Activated CD8-positive, alpha-beta memory T cell treated with anti-CD3 and anti-CD28 coated beads for 36 hours (primary cell): ENCODE measurements around the gene ANGPTL8. TPM values are rescaled to one million over a fixed set of nuclear protein-coding genes. Genes with fewer than 3 reads are reported as not detected.

Source experiments
- CTCF ChIA-PET: fragments of 350-600 bp; sonication (Branson Sonifier 250); formaldehyde crosslinking; loops from one replicate; lab custom pipeline; 2021; ENCODE audit warnings: antibody characterized with exemption; lab: Charles Lee
- POLR2A ChIA-PET: fragments of 350-600 bp; sonication (Branson Sonifier 250); formaldehyde crosslinking; loops from one replicate; lab custom pipeline; 2021; ENCODE audit warnings: antibody characterized with exemption; lab: Charles Lee
- total RNA-seq, 2 experiments: library from RNA; stranded (reverse); gene quantifications; one replicate each; pipeline ENCODE4 v1.2.3, GENCODE V29; 2021

The ANGPTL8 gene
- total RNA-seq, 2 experiments from 2014 or later, result not detected

DNA sequence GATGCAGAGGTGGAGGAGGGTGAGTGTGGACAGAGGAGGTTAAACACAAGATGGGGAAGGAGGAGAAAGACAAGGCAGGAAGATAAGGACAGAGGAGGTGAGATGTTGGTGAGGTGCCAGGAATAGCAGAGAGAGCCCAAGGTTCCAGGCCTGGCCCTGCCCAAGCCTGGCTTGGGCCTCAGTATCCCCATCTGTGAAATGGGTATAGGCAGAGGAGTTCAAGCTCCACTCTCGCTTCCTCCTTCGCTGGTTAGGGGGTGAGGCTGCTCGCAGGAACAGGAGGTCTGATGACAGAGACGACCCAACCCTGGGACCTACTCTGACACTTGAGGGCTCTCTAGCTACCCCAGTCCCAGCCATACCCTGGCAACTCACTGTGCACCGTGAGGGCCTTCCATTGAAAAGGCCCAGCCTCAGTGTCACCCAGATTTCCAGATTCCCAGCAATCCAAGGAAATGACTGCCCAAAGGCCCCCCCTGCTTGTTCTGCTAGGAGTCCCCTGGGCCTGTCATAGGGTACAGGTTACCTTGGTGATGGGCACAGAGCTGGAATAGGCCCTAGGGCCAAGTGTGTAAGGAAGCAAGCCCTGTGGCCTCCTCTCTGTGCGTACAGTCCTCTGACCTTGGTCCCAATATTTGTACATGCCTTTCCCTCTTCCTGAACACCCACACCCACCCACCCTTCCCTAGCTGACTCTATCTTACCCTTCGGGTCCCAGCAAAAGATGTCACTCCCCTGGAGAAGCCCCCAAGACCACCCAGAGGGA, 8.6 kb upstream of the ANGPTL8 start:
- ChIA-PET CTCF (interaction anchor here (0.6 kb wide), 1 partner anchor 1245 kb away, joined by 3 read pairs; no protein-coding TSS in a partner anchor), POLR2A (no interaction called here)

DNA sequence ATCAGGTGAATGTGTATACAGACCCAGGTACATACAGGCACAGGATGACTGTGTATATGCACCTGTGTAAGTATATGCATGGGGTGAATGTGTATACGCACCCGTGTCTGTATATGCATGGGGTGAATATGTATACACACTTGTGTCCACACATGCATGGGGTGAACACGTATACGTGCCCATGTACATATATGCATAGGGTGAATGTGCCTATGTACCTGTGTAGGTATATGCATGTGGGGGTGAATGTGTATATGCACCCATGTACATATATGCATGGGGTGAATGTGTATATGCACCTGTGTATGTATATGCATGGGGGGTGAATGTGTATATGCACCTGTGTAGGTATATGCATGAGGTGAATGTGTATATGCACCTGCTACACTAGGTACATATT, 6.9 kb upstream of the ANGPTL8 start:
- ChIA-PET POLR2A (no interaction called here), CTCF (no interaction called here)

DNA sequence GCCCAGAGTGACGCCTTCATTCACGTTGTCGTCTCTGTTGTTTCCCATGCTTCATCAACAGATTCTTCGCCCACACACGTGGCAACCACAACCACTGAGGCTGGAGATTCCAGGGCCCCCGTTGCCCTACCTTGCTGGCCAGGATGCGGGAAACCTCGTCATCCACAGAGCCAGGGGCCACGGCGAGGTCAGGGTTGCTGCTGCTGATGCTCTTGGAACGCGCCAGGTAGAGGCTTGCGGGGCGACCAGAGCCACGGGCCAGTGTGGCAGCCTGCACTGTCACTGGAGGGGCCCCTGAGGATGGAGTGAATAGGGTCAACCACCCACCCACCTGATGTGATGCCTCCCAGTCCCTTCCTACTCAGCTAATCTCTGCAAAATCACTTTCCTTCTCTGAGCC, 6.3 kb upstream of the ANGPTL8 start:
- POLR2A ChIA-PET, result no interaction called here
- CTCF ChIA-PET, result no interaction called here

GRCh38 chr19:11234486-11235075, 4.8 kb upstream of the ANGPTL8 start:
- POLR2A ChIA-PET, result no interaction called here
- CTCF ChIA-PET, result interaction anchor here (0.7 to 1.5 kb wide), 2 partner anchors 108 to 148 kb away, joined by 3 to 4 read pairs; no protein-coding TSS in a partner anchor

GRCh38 chr19:11236324-11237301, 2.8 kb upstream of the ANGPTL8 start:
- ChIA-PET CTCF (interaction anchor here (1.0 kb wide), 1 partner anchor 246 kb away, joined by 3 read pairs; no protein-coding TSS in a partner anchor), POLR2A (interaction anchor here (0.7 kb wide), 1 partner anchor 47 kb away, joined by 4 read pairs; no protein-coding TSS in a partner anchor)

DNA sequence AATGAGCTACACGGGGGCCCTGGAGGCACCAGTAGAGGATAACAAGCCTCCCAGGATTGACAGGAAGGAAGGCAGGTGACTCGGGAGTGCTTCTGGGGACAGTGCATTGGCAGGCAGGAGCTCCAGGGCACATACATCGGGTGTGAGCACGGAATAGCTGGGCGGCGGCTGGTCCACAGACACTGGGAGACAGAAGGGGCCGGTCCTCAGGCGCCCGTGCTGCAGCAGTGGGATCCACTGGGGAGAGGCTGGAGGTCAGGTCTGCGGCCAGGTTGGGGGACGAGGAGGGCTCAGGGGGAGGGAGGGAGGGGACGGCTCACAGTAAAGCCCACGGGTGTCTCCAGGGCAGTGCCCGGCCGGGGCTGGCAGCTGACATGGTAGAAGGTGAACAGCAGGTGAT, 2.1 kb upstream of the ANGPTL8 start:
- CTCF ChIA-PET, result interaction anchor here (1.0 kb wide), 1 partner anchor 245 kb away, joined by 3 read pairs; no protein-coding TSS in a partner anchor

GRCh38 chr19:11238041-11238440, 1.4 kb upstream of the ANGPTL8 start:
- ChIA-PET POLR2A (interaction anchor here (0.5 kb wide), 1 partner anchor 25 kb away, joined by 4 read pairs; no protein-coding TSS in a partner anchor), CTCF (interaction anchor here (1.0 kb wide), 1 partner anchor 244 kb away, joined by 3 read pairs; no protein-coding TSS in a partner anchor)

More for the DNA sequence above, 2.1 kb upstream of the ANGPTL8 start:
- POLR2A ChIA-PET, result interaction anchor here (0.5 kb wide), 1 partner anchor 25 kb away, joined by 4 read pairs; no protein-coding TSS in a partner anchor

DNA sequence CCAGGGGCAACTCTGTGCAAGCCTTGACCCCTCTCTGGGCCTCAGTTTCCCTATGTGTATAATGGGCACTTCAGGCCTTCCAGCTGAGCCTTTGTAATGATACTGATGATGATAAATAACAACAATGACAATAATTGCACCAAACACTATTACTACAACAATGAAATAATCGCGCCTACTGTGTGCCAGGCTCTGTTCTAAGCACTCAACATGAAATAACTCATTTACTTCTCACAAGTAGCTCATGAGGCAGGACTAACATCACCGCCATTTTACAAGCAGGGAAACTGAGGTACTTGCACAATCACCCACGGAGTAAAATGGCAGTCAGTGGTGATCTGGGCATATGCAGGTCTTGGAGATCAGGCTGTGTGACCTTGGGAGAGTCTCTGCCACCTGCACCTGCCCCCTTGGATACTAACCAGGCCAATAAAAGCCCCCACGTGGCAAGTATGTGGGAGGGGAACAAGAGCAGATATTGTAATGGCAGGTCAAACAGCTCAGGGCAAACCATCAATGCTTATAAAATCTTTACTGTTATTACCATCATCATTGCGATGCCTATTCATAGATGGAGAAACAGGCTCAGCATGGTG, 540 bp upstream of the ANGPTL8 start:
- POLR2A ChIA-PET, result no interaction called here
- CTCF ChIA-PET, result interaction anchor here (0.6 kb wide), 1 partner anchor 103 kb away, joined by 3 read pairs; no protein-coding TSS in a partner anchor

- POLR2A ChIA-PET, result interaction anchor here (0.6 kb wide), 1 partner anchor 1656 kb away, joined by 16 read pairs; no protein-coding TSS in a partner anchor
- CTCF ChIA-PET, result interaction anchor here (0.5 to 0.6 kb wide), 2 partner anchors 22 to 123 kb away, joined by 3 read pairs; partner anchors contain the start of gene DOCK6
Observed at GRCh38 chr19:11240008-11240444, 607 bp downstream of the ANGPTL8 start.

DNA sequence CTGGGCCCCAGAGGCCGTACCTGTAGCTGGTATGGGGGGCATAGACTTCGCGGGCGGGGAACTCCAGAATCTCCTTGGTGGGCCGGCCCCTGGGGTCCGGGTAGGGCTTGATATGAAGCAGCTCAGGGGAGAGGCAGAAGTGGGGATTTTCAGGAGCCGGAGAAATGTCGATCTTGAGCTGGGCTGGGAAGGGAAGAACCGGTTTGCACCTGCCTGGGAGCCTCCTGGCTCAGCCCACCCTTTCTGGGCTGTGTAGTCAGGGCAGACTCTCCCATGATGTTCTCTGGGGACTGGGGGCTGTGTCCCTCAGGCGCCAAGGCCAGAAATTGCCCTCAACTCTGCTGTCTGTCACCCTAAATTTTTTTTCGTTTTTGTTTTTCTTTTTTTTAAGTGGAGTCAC, 2.6 kb downstream of the ANGPTL8 start:
- ChIA-PET POLR2A (no interaction called here), CTCF (interaction anchor here (1.1 to 2.4 kb wide), 3 partner anchors 10 to 141 kb away, joined by 3 to 6 read pairs (median 3); no protein-coding TSS in a partner anchor)

GRCh38 chr19:11242864-11243797, 3.7 kb downstream of the ANGPTL8 start:
- ChIA-PET CTCF (interaction anchor here (0.8 to 2.4 kb wide), 6 partner anchors 16 to 239 kb away, joined by 3 to 7 read pairs (median 3); no protein-coding TSS in a partner anchor), POLR2A (interaction anchor here (0.5 kb wide), 1 partner anchor 92 kb away, joined by 3 read pairs; no protein-coding TSS in a partner anchor)

DNA sequence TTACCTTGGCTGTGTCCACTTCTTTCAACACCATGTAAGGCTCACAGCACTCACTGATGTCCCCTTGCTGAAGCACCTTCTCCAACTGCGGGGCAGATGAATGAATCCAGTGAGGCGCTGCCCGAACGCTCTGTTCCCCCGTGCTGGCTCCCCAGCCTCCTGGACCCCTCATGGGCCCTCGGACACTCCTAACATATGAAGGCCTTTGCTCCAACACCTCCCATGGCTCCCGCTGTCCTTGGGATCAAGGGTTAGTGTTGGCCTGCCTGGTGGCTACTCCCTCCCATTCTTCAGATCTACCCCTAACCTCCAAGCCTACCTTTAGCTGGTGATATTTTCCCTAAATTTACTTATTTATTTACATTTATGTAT, 4.4 kb downstream of the ANGPTL8 start:
- CTCF ChIA-PET, result interaction anchor here (0.6 to 2.4 kb wide), 8 partner anchors 16 to 500 kb away, joined by 3 to 7 read pairs (median 3); no protein-coding TSS in a partner anchor
- POLR2A ChIA-PET, result interaction anchor here (0.5 kb wide), 1 partner anchor 93 kb away, joined by 3 read pairs; no protein-coding TSS in a partner anchor

DNA sequence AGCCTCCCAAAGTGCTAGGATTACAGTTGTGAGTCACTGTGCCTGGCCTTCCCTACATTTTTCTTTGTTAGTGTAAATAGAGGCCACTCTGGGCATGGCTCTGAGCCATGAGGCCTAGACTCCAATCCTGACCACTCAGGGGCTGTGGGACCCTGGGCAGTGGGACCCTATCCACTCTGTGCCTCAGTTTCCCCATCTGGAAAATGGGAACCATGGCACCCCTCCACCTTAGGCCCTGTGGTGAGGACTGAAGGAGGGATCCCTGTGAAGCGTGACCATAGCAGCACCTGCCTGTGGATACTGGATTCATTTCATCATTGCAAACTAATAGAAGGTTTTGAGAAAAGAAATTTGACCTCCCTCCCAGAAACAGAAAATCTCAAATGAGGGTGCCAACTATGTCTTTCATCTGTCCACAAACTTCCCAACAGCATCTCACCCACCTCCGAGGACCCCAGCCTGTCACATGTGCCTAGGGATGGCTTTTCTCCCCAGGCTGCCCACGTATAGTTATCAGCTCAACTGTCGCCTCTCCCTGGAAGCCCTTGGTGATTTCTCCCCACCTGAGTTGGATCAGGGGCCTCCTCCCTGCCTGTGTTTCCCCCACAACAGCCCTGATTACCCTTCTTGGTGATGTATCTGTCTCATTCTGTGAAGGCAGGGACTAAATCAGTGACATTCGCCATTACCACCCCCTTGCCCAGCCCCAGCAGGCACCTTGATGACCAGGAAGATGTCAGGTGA, 5.6 kb downstream of the ANGPTL8 start:
- POLR2A ChIA-PET, result no interaction called here
- CTCF ChIA-PET, result no interaction called here

- ChIA-PET CTCF (interaction anchor here (0.7 to 1.2 kb wide), 2 partner anchors 34 to 434 kb away, joined by 3 read pairs; no protein-coding TSS in a partner anchor), POLR2A (no interaction called here)
Observed at GRCh38 chr19:11246941-11247340, 7.5 kb downstream of the ANGPTL8 start.

GRCh38 chr19:11247391-11247790, 8.0 kb downstream of the ANGPTL8 start:
- CTCF ChIA-PET, result interaction anchor here (0.7 kb wide), 1 partner anchor 433 kb away, joined by 3 read pairs; no protein-coding TSS in a partner anchor
- POLR2A ChIA-PET, result no interaction called here

- CTCF ChIA-PET, result no interaction called here
- POLR2A ChIA-PET, result no interaction called here
Observed at GRCh38 chr19:11247934-11248333, 8.5 kb downstream of the ANGPTL8 start.
